ENCODE data around the gene CELSR2. TPM values are rescaled to one million over a fixed set of nuclear protein-coding genes. Genes with fewer than 3 reads are reported as not detected.

The CELSR2 gene
- total RNA-seq, 1 donor from 2014 or later = 1.1 TPM

GRCh38 chr1:109254621-109255096, 5.3 kb downstream of the CELSR2 start:
- POLR2A ChIA-PET = no interaction called here
- no peaks in the 10 kb centered on the region for H3K36me3 Mint-ChIP-seq (ENCODE audit: low read depth)
- CTCF ChIA-PET = no interaction called here
- no peak overlapping the region for H3K27ac Mint-ChIP-seq
- H3K27me3 Mint-ChIP-seq = peaks cover 4% of the 10 kb centered on the region
- intact Hi-C loops (cut with micrococcal nuclease) = no loop called here
- TF ChIP-seq CTCF (IDR thresholded peaks at IDR 0.05) = no peak
- H3K9me3 Mint-ChIP-seq = no peaks in the 10 kb centered on the region
- no peak for DNase-seq
- H3K4me3 Mint-ChIP-seq = no peak overlapping the region
- H3K4me1 Mint-ChIP-seq = peaks cover 9% of the 10 kb centered on the region
- ATAC-seq (ENCODE audit: low read depth) = no peak

- Mint-ChIP-seq H3K4me1 (peaks cover 9% of the 10 kb centered on the region), H3K36me3 (ENCODE audit: low read depth) (no peaks in the 10 kb centered on the region), H3K9me3 (no peaks in the 10 kb centered on the region), H3K27me3 (peaks cover 4% of the 10 kb centered on the region), H3K27ac (no peak overlapping the region), H3K4me3 (no peak overlapping the region)
- ChIA-PET POLR2A (no interaction called here), CTCF (no interaction called here)
- ATAC-seq (ENCODE audit: low read depth) (no peak), DNase-seq (no peak)
- TF ChIP-seq CTCF (IDR thresholded peaks at IDR 0.05) = no peak
- intact Hi-C loops (cut with micrococcal nuclease) = no loop called here
Observed at GRCh38 chr1:109255097-109255651, 5.8 kb downstream of the CELSR2 start.

DNA sequence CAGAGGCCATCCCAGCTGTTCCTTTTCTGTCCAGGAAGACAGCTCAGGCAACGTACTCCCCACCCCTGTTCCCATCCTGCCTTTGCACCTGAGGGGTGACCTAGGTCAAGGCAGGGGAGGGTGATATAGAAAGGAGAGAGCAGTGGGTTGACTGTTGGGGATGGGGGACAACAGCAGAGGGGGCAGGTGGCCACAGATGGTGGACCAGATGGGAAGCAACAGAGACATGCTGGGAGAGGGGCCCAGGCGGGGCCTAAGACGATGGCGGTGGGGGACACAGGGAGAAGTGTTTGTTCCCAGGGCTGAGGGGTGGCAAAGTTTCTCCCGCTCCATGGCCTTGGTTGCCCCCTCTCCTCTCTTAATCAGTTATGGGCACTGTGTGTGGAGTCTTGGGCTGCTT, 6.3 kb downstream of the CELSR2 start:
- Mint-ChIP-seq H3K4me1 (peaks cover 9% of the 10 kb centered on the region), H3K27me3 (peaks cover 3% of the 10 kb centered on the region), H3K4me3 (no peak overlapping the region), H3K36me3 (ENCODE audit: low read depth) (no peaks in the 10 kb centered on the region), H3K9me3 (no peaks in the 10 kb centered on the region), H3K27ac (no peak overlapping the region)
- ChIA-PET CTCF (no interaction called here), POLR2A (no interaction called here)
- intact Hi-C loops (cut with micrococcal nuclease) = no loop called here
- ATAC-seq (ENCODE audit: low read depth) (no peak), DNase-seq (no peak)
- no peak for TF ChIP-seq CTCF (IDR thresholded peaks at IDR 0.05)

DNA sequence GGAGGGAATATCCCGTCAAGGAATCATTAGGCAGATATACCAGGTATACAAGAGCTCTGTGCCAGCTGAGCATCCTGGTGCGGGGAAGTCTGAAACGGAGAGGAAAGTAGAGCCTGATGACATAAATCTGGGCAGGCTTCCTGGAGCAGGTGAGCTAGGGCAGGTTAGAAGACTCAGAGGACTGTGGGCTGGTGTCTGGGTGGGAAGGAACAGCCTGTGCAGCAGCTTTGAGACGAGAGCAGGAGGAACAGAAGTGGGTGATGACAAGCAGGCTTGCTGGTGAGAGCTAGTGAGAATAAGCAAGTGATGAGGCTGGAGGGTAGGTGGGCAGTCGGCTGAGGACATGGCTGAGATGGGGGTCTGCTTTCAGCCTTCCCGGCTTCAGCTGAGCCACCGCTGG, 6.7 kb downstream of the CELSR2 start:
- H3K4me3 Mint-ChIP-seq = no peak overlapping the region
- ChIA-PET POLR2A (no interaction called here), CTCF (no interaction called here)
- H3K4me1 Mint-ChIP-seq = peaks cover 9% of the 10 kb centered on the region
- H3K27me3 Mint-ChIP-seq = no peaks in the 10 kb centered on the region
- ATAC-seq (ENCODE audit: low read depth) (no peak), DNase-seq (no peak)
- H3K9me3 Mint-ChIP-seq = no peaks in the 10 kb centered on the region
- no peak overlapping the region for H3K27ac Mint-ChIP-seq
- TF ChIP-seq CTCF (IDR thresholded peaks at IDR 0.05) = no peak
- intact Hi-C loops (cut with micrococcal nuclease) = no loop called here
- H3K36me3 Mint-ChIP-seq (ENCODE audit: low read depth) = no peaks in the 10 kb centered on the region

GRCh38 chr1:109256971-109257681, 7.8 kb downstream of the CELSR2 start:
- CTCF ChIA-PET = no interaction called here
- no peak overlapping the region for H3K27ac Mint-ChIP-seq

More at GRCh38 chr1:109256971-109257681, 7.8 kb downstream of the CELSR2 start:
- no peak for TF ChIP-seq CTCF (IDR thresholded peaks at IDR 0.05)
- POLR2A ChIA-PET = interaction anchor here (0.7 kb wide), 1 partner anchor 305 kb away, joined by 3 read pairs; no protein-coding TSS in a partner anchor
- no peak for DNase-seq
- Mint-ChIP-seq H3K36me3 (ENCODE audit: low read depth) (no peaks in the 10 kb centered on the region), H3K27me3 (no peaks in the 10 kb centered on the region), H3K4me1 (peaks cover 9% of the 10 kb centered on the region), H3K4me3 (no peak overlapping the region), H3K9me3 (no peaks in the 10 kb centered on the region)
- intact Hi-C loops (cut with micrococcal nuclease) = no loop called here
- no peak for ATAC-seq (ENCODE audit: low read depth)

Data from activated B cell treated with CpG ODN at 0.5 μM for 24 hours (primary cell).